Stimulated activated CD4-positive, alpha-beta T cell treated with anti-CD3 and anti-CD28 coated beads, Interleukin-12 subunit alpha, Interleukin-12 subunit beta, amount 100 ng/mL, for 4 hours (primary cell): ENCODE measurements around the gene PATJ.
A peak's percentile ranks its signal among the peaks of the same experiment; 100 is the strongest.

ENCODE experiments used
- DNase-seq: peaks from one replicate; pipeline ENCODE4 v3.0.0-alpha.2; 2020

Gene PATJ

GRCh38 chr1:62064829-62065407, 322.6 kb downstream of the PATJ start:
- no peak for DNase-seq

- no peak for DNase-seq
These were observed 324.4 kb downstream of the PATJ start for GRCh38 chr1:62066713-62067112.

DNA sequence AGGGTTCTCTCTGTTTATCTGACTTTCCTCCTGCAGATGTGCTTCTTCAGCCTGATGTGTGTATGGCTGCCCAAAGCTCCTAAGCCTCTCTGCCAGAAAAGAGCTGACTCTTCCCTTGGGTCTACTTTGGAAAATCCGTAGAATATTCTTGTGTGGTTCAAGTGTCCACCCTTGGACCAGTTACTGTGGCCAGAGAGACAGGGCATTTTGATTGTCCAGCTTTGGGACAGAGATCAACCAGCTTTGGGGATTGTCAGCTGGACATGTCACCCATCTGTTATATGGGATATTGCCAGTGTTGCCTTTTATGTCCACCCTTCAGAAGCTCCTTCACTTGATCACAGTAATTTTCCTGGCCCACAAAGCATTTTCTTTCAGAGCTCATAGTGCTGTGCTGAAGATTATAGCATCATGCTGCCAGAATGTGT, 326.1 kb downstream of the PATJ start:
- DNase-seq: no peak

DNA sequence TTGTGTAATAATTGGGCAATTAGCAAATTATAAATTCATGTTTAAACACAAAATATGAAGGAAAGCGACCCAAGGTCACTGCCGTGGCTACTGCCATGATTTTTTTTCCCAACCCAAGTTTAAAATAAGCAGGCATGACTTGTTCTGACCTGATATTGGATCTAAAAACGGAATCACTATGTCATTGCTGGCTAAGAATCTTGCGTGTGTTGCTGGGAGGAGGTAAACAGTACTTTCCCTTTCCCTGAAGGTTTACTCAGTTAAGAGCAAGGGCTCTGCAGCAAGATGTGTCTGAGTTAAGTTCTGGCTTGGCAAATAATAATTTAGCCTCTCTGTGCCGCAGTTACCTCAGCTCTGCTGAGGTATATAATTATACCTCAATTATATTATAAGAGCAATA, 326.7 kb downstream of the PATJ start:
- no peak for DNase-seq

DNA sequence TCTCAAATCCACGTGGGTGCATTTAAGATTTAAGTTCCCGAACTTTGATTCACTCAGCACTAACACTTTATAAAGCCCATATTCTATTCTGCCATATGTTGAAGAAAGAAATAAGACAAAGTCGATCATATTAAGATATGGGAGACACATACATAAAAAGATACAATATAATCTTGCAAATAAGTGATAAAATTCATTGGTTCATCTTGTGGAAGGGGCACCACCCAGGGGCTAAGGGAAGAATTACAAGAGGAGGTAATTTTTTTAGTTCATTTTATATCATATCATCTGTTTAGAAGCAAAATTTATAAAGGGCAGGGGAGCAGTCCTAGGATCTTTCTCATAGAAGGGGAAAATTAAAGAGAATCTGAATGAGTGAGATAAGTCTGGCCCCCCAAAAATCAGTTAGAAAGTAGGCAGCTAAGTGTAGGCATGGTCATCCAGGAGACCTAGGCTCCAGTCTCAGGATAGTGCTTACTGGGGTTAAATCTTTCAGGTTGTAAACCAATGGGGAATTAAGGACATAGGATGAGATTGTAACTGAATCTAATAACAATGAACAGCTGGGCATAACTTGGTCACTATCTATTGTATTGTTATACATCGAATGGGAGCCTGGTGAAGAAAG, 328.2 kb downstream of the PATJ start:
- no peak for DNase-seq

DNA sequence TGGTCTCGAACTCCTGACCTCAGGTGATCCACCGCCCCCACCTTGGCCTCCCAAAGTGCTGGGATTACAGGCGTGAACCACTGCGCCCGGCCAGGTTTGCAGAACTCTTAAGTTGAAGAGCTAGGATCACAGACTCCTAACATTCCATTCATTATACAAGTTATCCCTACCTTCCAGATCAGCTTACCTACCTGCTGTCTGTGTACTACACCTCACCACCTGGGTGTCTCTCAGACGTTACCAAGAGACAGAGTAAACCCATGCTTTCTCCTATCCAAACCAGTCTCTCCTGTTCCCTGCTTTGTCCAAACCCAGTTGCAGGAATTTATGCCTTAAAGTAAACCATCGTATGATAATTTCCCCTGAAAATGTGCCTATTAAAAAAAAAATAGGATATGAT, 329.4 kb downstream of the PATJ start:
- DNase-seq: no peak

GRCh38 chr1:62076286-62076685, 334.0 kb downstream of the PATJ start:
- no peak for DNase-seq

GRCh38 chr1:62077821-62078220, 335.5 kb downstream of the PATJ start:
- DNase-seq: no peak

DNA sequence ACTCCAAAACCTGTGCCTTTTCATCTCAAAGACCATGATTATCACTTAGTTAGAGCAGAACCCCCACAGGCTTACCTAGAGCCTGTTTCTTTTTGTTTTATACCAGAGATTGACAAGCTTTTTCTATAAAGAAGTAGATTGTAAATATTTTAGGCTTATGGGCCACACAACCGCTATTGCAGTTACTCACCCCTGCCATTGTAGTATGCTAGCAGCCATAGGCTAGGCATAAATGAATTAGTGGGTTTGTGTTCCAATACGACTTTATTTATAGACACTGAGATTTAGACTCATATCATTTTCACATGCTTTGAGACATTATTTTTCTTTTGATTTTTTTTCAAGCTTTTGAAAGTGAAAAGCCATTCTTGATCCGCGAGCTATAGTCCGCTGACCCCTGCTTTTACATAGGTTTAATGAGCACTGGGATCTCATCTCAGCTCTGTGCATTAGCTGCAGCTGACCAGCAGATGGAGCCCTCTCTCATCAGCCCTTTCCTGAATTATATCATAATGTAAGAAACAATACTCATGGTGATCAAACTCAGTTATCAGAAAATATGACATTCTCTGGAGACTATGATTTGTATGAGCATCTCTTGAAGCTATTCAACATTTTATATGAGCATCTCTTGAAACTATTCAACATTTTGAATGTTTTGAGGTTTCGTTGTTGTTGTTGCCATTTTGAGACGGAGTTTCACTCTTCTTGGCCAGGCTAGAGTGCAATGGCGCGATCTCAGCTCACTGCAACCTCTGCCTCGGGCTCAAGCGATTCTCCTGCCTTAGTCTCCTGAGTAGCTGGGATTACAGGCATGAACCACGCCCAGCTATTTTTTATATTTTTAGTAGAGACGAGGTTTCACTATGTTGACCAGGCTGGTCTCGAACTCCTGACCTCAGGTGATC, 340.4 kb downstream of the PATJ start:
- peak; percentile 5 for DNase-seq

- no peak for DNase-seq
These were observed 342.1 kb downstream of the PATJ start for GRCh38 chr1:62084310-62084890.

- DNase-seq: no peak
These were observed 346.2 kb downstream of the PATJ start for GRCh38 chr1:62088439-62088838.

GRCh38 chr1:62089570-62089969, 347.3 kb downstream of the PATJ start:
- no peak for DNase-seq

- no peak for DNase-seq
These were observed 347.7 kb downstream of the PATJ start for GRCh38 chr1:62090016-62090415.

- no peak for DNase-seq
These were observed 349.8 kb downstream of the PATJ start for GRCh38 chr1:62092110-62092509.

- no peak for DNase-seq
These were observed 351.0 kb downstream of the PATJ start for GRCh38 chr1:62093261-62093660.

GRCh38 chr1:62097464-62097863, 355.2 kb downstream of the PATJ start:
- no peak for DNase-seq

- no peak for DNase-seq
These were observed 358.2 kb downstream of the PATJ start for GRCh38 chr1:62100442-62100841.

DNA sequence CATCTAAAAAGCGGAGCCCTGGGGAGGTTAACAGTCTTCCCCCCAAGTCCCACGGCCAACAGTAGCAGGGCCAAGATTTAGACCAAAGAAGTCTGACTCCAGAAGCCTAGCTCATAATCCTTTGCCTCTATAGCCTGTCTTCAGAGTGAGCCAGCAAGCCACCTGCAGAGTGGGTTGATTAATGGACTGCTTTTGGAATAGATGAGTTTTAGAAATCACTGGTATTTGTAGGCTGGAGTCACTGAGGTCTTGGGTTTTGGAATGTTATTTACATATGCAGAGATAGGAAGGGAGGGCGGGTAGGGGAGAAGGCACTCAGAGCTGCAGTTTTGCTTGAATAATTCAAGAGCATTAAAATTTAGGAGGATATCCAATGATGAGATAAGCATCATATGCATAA, 361.6 kb downstream of the PATJ start:
- no peak for DNase-seq

DNA sequence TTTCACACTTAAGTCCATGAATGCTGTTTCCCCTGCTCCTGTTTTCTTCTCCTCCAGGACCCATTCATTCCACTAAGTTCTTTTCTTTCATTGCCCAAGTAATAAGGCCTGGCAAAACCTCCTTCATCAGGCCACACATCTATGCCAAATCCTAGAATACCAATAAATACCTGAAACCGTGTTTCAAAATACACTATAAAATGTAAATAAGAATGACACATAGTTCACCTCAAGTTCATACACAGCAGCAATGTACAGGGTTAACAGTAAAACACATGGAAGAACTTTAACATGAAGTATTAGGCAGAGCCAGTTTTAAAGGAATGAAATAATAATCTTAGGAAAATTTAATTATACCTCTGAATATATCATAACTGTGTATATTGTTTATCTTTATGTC, 365.6 kb downstream of the PATJ start:
- no peak for DNase-seq

DNA sequence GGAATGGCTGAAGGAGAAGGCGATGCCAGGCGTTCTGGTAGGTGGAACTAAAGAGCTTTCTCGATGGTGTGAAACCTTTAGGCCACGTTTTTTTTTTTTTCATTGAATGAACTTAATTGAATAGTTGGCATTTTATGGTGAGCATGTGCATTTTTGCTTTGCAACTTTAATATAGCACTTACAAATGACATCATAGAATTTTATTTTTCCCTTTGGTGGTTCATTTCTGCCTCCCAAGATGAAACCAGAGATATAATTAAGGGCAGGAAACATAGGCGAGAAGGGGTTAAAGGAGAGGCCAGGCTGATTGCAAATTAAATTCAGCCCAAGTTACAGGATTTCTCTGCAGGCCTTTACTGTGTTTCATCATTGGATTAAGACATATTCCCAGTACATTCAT, 366.8 kb downstream of the PATJ start:
- no peak for DNase-seq

- no peak for DNase-seq
These were observed 368.0 kb downstream of the PATJ start for GRCh38 chr1:62110198-62110817.

- DNase-seq: no peak
These were observed 368.8 kb downstream of the PATJ start for GRCh38 chr1:62111084-62111483.

GRCh38 chr1:62113507-62113906, 371.2 kb downstream of the PATJ start:
- no peak for DNase-seq
